B cell (primary cell): ENCODE data around the gene HTRA2. TPM values are rescaled to one million over a fixed set of nuclear protein-coding genes. Genes with fewer than 3 reads are reported as not detected.

Experiments
- ATAC-seq: fragments of 200-7000 bp; cut with Tn5 transposase; one replicate; pipeline ENCODE4 v1.10.0; 2021; ENCODE audit warnings: low read depth, mild to moderate bottlenecking, moderate number of reproducible peaks, moderate library complexity
- CTCF ChIA-PET: fragments of 350-600 bp; sonication (Branson Sonifier 250); formaldehyde crosslinking; loops from one replicate; lab custom pipeline; 2021; ENCODE audit warnings: antibody characterized with exemption, inconsistent platforms; lab: Charles Lee
- POLR2A ChIA-PET: fragments of 350-600 bp; sonication (Branson Sonifier 250); formaldehyde crosslinking; loops from one replicate; lab custom pipeline; 2021; ENCODE audit warnings: antibody characterized with exemption; lab: Charles Lee
- DNase-seq: peaks from one replicate; pipeline ENCODE4 v3.0.0; 2013
- H2AFZ ChIP-seq: 2 replicates; pipeline ENCODE4 v1.6.1; 2012; ENCODE audit warnings: mild to moderate bottlenecking, low read depth, low read length; ENCODE audit not compliant: insufficient read depth, poor library complexity, severe bottlenecking
- H3K27ac ChIP-seq, 2 donors: 1 replicate in 1 of 2; 2 replicates in 1 of 2; pipeline ENCODE4 v1.5.1; 2012 to 2013; ENCODE audit warnings: low read length in 2 of 2, mild to moderate bottlenecking in 2 of 2, moderate library complexity in 1 of 2
- H3K27me3 ChIP-seq, 4 experiments: fragments of 200-600 bp in 1 of 4; sonication (generic) in 1 of 4; replicated peaks in 1 of 4; 1 replicate in 2 of 4; 2 replicates in 2 of 4; pipeline versions ENCODE4 v1.6.1 to v1.7.0; 2013 to 2016; ENCODE audit warnings: low read length in 3 of 4, mild to moderate bottlenecking in 2 of 4, mixed read lengths in 1 of 4, moderate library complexity in 1 of 4; ENCODE audit not compliant: insufficient read depth in 4 of 4, control insufficient read depth in 3 of 4; ENCODE audit errors: control extremely low read depth in 1 of 4
- H3K36me3 ChIP-seq, 2 experiments: replicated peaks in 1 of 2; 1 replicate in 1 of 2; 2 replicates in 1 of 2; pipeline versions ENCODE4 v1.6.1 to v1.7.1; 2013; ENCODE audit warnings: low read length in 1 of 2; ENCODE audit not compliant: insufficient read depth in 2 of 2, control insufficient read depth in 1 of 2; ENCODE audit errors: control extremely low read depth in 1 of 2, extremely low read depth in 1 of 2
- H3K4me1 ChIP-seq, 2 donors: fragments of 200-600 bp in 1 of 2; sonication (generic) in 1 of 2; 1 replicate in 1 of 2; 2 replicates in 1 of 2; pipeline versions ENCODE4 v1.5.1 to v1.6.1; 2013 to 2017; ENCODE audit warnings: low read length in 2 of 2; ENCODE audit not compliant: control insufficient read depth in 2 of 2, insufficient read depth in 2 of 2
- H3K4me2 ChIP-seq: replicated peaks from 2 replicates; pipeline ENCODE3; 2012; ENCODE audit warnings: mild to moderate bottlenecking, low read depth, low read length; ENCODE audit not compliant: poor library complexity, severe bottlenecking
- H3K4me3 ChIP-seq, 5 experiments: fragments of 200-600 bp in 1 of 5; sonication (generic) in 1 of 5; 1 replicate in 3 of 5; 2 replicates in 2 of 5; pipeline versions ENCODE4 v1.5.1 to v1.7.0; 2011 to 2016; ENCODE audit warnings: low read length in 4 of 5, mild to moderate bottlenecking in 4 of 5, low read depth in 2 of 5, control low read depth in 1 of 5, moderate library complexity in 1 of 5; ENCODE audit not compliant: insufficient read depth in 1 of 5; ENCODE audit errors: control extremely low read depth in 1 of 5, extremely low read depth in 1 of 5
- H3K79me2 ChIP-seq: fragments of 200-600 bp; sonication (generic); one replicate; pipeline ENCODE4 v1.6.0; 2016; ENCODE audit warnings: low read length; ENCODE audit not compliant: control insufficient read depth, insufficient read depth
- H3K9ac ChIP-seq: fragments of 200-600 bp; sonication (generic); 2 replicates; pipeline ENCODE4 v1.6.1; 2017; ENCODE audit warnings: mild to moderate bottlenecking, low read length, moderate library complexity
- H3K9me3 ChIP-seq, 3 donors: one replicate each; pipeline versions ENCODE4 v1.6.1 to v1.7.1; 2013; ENCODE audit warnings: low read length in 2 of 3; ENCODE audit not compliant: control insufficient read depth in 2 of 3, insufficient read depth in 1 of 3; ENCODE audit errors: control extremely low read depth in 1 of 3
- H4K20me1 ChIP-seq: 2 replicates; pipeline ENCODE4 v1.6.0; 2012; ENCODE audit warnings: mild to moderate bottlenecking, low read length; ENCODE audit not compliant: insufficient read depth, control insufficient read depth, poor library complexity, severe bottlenecking
- H3K27ac Mint-ChIP-seq: one replicate; pipeline ENCODE4 v1.8.0; 2021; ENCODE audit warnings: mixed read lengths
- H3K27me3 Mint-ChIP-seq: one replicate; pipeline ENCODE4 v1.8.0; 2021; ENCODE audit warnings: mixed read lengths
- H3K4me1 Mint-ChIP-seq: one replicate; pipeline ENCODE4 v1.8.0; 2021; ENCODE audit warnings: mixed read lengths
- H3K4me3 Mint-ChIP-seq: one replicate; pipeline ENCODE4 v1.8.0; 2021; ENCODE audit warnings: mixed read lengths
- H3K9me3 Mint-ChIP-seq: one replicate; pipeline ENCODE4 v1.8.0; 2022; ENCODE audit warnings: mixed read lengths; ENCODE audit not compliant: insufficient read depth
- EZH2 ChIP-seq: IDR thresholded peaks from 2 replicates; pipeline ENCODE4 v1.6.1; 2012; ENCODE audit warnings: borderline replicate concordance, low read depth, mild to moderate bottlenecking, moderate library complexity, low read length; ENCODE audit not compliant: insufficient read depth, poor library complexity, severe bottlenecking
- WGBS: methylation state at CpG from one replicate; pipeline ENCODE4 v1.1.5; 2013; ENCODE audit warnings: missing lambda C conversion rate; ENCODE audit not compliant: insufficient coverage; 5-methylcytosine and 5-hydroxymethylcytosine counted together
- intact Hi-C: fragments of 100-400 bp; cut with micrococcal nuclease; formaldehyde crosslinking; loops from one replicate; pipeline ENCODE4 v1.10.0; 2022
- polyA plus RNA-seq: library from polyadenylated mRNA; depleted of rRNA; stranded (reverse); fragments of >200 nt; gene quantifications from 2 replicates; pipeline ENCODE4 v1.2.3, GENCODE V29; 2012
- total RNA-seq, 2 donors: library from RNA; stranded (reverse); fragments of 120-200 nt in 1 of 2; gene quantifications; 1 replicate in 1 of 2; 2 replicates in 1 of 2; pipeline versions ENCODE4 v1.2.3 to v1.2.4, GENCODE V29; 2013 to 2022
- TF ChIP-seq, protein P1 (sequence below): fragments of 200-600 bp; IDR thresholded peaks from one replicate; pipeline ENCODE4 v1.8.0; 2022; ENCODE audit warnings: antibody characterized with exemption, mild to moderate bottlenecking

The HTRA2 gene
- total and polyA plus RNA-seq, 2 donors (not counting 1 experiment from before 2014, with no cell fraction given): 52.8 to 111 TPM

GRCh38 chr2:74536166-74536950 is 6.6 kb downstream of the HTRA2 start:
- peaks cover 39% of the 10 kb centered on the region for H3K4me1 Mint-ChIP-seq
- WGBS: 93% methylated on average over 14 of the region's 23 CpGs
- H3K27me3 ChIP-seq: no peaks in the 10 kb centered on the region
- H3K4me2 ChIP-seq: no peak overlapping the region
- H3K4me1 ChIP-seq: peaks cover 25 to 39% of the 10 kb centered on the region in 2 donors
- ATAC-seq (no peak), DNase-seq (no peak)
- ChIA-PET POLR2A (interaction anchor here (1.0 kb wide), 1 partner anchor 20 kb away, joined by 3 read pairs; no protein-coding TSS in a partner anchor), CTCF (interaction anchor here (0.8 kb wide), 1 partner anchor 9 kb away, joined by 3 read pairs; no protein-coding TSS in a partner anchor)
- H3K27ac Mint-ChIP-seq: peak overlapping the region; percentile 50
- TF ChIP-seq, protein P1, sequence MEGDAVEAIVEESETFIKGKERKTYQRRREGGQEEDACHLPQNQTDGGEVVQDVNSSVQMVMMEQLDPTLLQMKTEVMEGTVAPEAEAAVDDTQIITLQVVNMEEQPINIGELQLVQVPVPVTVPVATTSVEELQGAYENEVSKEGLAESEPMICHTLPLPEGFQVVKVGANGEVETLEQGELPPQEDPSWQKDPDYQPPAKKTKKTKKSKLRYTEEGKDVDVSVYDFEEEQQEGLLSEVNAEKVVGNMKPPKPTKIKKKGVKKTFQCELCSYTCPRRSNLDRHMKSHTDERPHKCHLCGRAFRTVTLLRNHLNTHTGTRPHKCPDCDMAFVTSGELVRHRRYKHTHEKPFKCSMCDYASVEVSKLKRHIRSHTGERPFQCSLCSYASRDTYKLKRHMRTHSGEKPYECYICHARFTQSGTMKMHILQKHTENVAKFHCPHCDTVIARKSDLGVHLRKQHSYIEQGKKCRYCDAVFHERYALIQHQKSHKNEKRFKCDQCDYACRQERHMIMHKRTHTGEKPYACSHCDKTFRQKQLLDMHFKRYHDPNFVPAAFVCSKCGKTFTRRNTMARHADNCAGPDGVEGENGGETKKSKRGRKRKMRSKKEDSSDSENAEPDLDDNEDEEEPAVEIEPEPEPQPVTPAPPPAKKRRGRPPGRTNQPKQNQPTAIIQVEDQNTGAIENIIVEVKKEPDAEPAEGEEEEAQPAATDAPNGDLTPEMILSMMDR: no peak
- TF ChIP-seq EZH2: no peak
- no peaks in the 10 kb centered on the region for H3K27me3 Mint-ChIP-seq
- H3K27ac ChIP-seq: no peak overlapping the region
- peaks cover 0 to 20% of the 10 kb centered on the region in 2 experiments for H3K36me3 ChIP-seq
- H3K9me3 ChIP-seq: no peaks in the 10 kb centered on the region
- no peak overlapping the region for H3K4me3 ChIP-seq
- peaks cover 7% of the 10 kb centered on the region for H3K79me2 ChIP-seq
- intact Hi-C loops: no loop called here
- H3K9me3 Mint-ChIP-seq: no peaks in the 10 kb centered on the region
- H4K20me1 ChIP-seq: no peaks in the 10 kb centered on the region
- H3K9ac ChIP-seq: no peak overlapping the region
- H2AFZ ChIP-seq: no peak overlapping the region
- no peak overlapping the region for H3K4me3 Mint-ChIP-seq

DNA sequence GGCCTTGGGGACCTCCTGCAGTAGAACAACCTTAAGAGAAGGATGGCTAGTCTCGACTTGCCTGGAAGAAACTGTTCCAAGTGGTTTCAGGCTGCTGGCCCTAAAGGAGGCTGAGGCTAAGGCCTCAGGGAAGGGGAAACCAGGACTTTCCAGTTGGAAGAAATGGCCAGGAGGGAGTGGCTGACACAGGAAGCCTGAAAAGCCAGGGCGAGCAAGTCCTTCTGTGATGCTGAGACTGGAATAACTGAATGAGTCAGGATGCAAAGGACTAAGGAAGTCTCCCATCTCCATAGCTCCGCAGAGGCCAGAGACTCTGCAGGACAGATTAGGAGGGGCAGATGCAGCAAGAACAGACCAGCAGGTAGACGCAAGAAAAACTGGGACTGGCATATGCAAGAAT is 7.4 kb downstream of the HTRA2 start:
- ChIA-PET CTCF (no interaction called here), POLR2A (no interaction called here)
- Histone ChIP-seq H3K79me2 (no peaks in the 10 kb centered on the region), H3K9me3 (no peaks in the 10 kb centered on the region), H2AFZ (no peak overlapping the region), H3K4me2 (no peak overlapping the region), H3K27me3 (no peaks in the 10 kb centered on the region), H3K9ac (no peak overlapping the region), H3K4me1 (peaks cover 18 to 32% of the 10 kb centered on the region in 2 donors), H3K4me3 (no peak overlapping the region), H4K20me1 (no peaks in the 10 kb centered on the region), H3K27ac (no peak overlapping the region), H3K36me3 (peaks cover 0 to 19% of the 10 kb centered on the region in 2 experiments)
- no peak for DNase-seq
- Mint-ChIP-seq H3K27ac (no peak overlapping the region), H3K27me3 (no peaks in the 10 kb centered on the region), H3K9me3 (no peaks in the 10 kb centered on the region), H3K4me1 (peaks cover 31% of the 10 kb centered on the region), H3K4me3 (no peak overlapping the region)
- intact Hi-C loops: no loop called here
- WGBS: 98% methylated on average over 4 of the region's 4 CpGs
- ATAC-seq: no peak
- TF ChIP-seq EZH2: no peak
- TF ChIP-seq, protein P1: no peak
